HCT116 (cell line): ENCODE measurements around the gene FSTL4. TPM values are rescaled to one million over a fixed set of nuclear protein-coding genes. Genes with fewer than 3 reads are reported as not detected.

Experiments
- ATAC-seq: fragments of 200-7000 bp; cut with Tn5 transposase; 2 replicates; pipeline ENCODE4 v1.9.1; 2020; ENCODE audit warnings: mild to moderate bottlenecking, moderate library complexity
- BruUV-seq: library from RNA; stranded (reverse); fragments of 400-500 nt; replicated peaks from 2 replicates; lab custom pipeline; 2021; lab: Mats Ljungman, UMichigan
- CTCF ChIA-PET: fragments of 300-600 bp; sonication (Branson Sonifier 250); formaldehyde crosslinking; loops from one replicate; lab custom pipeline; 2021; ENCODE audit warnings: antibody characterized with exemption; lab: Charles Lee
- POLR2A ChIA-PET: fragments of 300-600, 350-600 bp; sonication (Branson Sonifier 250); formaldehyde crosslinking; loops from one replicate; lab custom pipeline; 2021; ENCODE audit warnings: antibody characterized with exemption; lab: Charles Lee
- RAD21 ChIA-PET, 2 experiments: fragments of 300-600 bp; sonication (Branson Sonifier 250); formaldehyde crosslinking; loops; one replicate each; lab custom pipeline; 2023; ENCODE audit warnings: low total read pairs in 2 of 2; ENCODE audit not compliant: uncharacterized antibody in 2 of 2, unreplicated experiment in 2 of 2, low non-redundant PET in 1 of 2; lab: Charles Lee
- DNase-seq: peaks from one replicate; pipeline ENCODE4 v3.0.0-alpha.2; 2010; ENCODE audit warnings: low read depth, low spot score
- H2AFZ ChIP-seq: fragments of 200-600 bp; shearing (Covaris generic), sonication (generic); 2 replicates; pipeline ENCODE4 v1.6.1; 2017; ENCODE audit warnings: low read depth, mixed run types, mixed read lengths, antibody characterized with exemption, low read length; ENCODE audit not compliant: poor library complexity, severe bottlenecking
- H3K27ac ChIP-seq: 2 replicates; pipeline ENCODE4 v1.5.1; 2012; ENCODE audit warnings: low read depth, low read length
- H3K27me3 ChIP-seq: fragments of 200-600 bp; sonication (generic); 2 replicates; pipeline ENCODE4 v1.6.1; 2016; ENCODE audit warnings: mixed run types, low read length, mixed read lengths; ENCODE audit not compliant: insufficient read depth
- H3K36me3 ChIP-seq, 2 experiments: fragments of 200-500 bp in 1 of 2; fragments of 200-600 bp in 1 of 2; sonication (Bioruptor generic) in 1 of 2; sonication (generic) in 1 of 2; 2 replicates each; pipeline versions ENCODE4 v1.5.1 to v1.6.1; 2014 to 2016; ENCODE audit warnings: low read length in 2 of 2, inconsistent platforms in 1 of 2, mixed read lengths in 1 of 2, mixed run types in 1 of 2; ENCODE audit not compliant: insufficient read depth in 2 of 2, control insufficient read depth in 1 of 2
- H3K4me1 ChIP-seq, 2 experiments: fragments of 200-600 bp in 1 of 2; sonication (generic) in 1 of 2; 2 replicates each; pipeline versions ENCODE4 v1.5.1 to v1.6.1; 2012 to 2017; ENCODE audit warnings: low read length in 2 of 2, inconsistent platforms in 1 of 2, mild to moderate bottlenecking in 1 of 2, mixed read lengths in 1 of 2, mixed run types in 1 of 2, moderate library complexity in 1 of 2; ENCODE audit not compliant: insufficient read depth in 2 of 2, control insufficient read depth in 1 of 2
- H3K4me2 ChIP-seq: fragments of 200-600 bp; sonication (generic); 2 replicates; pipeline ENCODE4 v1.6.1; 2017; ENCODE audit warnings: mixed run types, low read length, mixed read lengths
- H3K4me3 ChIP-seq, 2 experiments: fragments of 200-600 bp in 1 of 2; sonication (generic) in 1 of 2; replicated peaks in 1 of 2; 2 replicates each; pipeline ENCODE4 v1.5.1; 2011 to 2016; ENCODE audit warnings: low read length in 2 of 2, control low read depth in 1 of 2, low read depth in 1 of 2, mild to moderate bottlenecking in 1 of 2, mixed read lengths in 1 of 2, mixed run types in 1 of 2
- H3K79me2 ChIP-seq: fragments of 200-600 bp; sonication (generic); 2 replicates; pipeline ENCODE4 v1.6.1; 2017; ENCODE audit warnings: mild to moderate bottlenecking, mixed run types, low read length, moderate library complexity, mixed read lengths; ENCODE audit not compliant: insufficient read depth
- H3K9ac ChIP-seq: fragments of 200-600 bp; sonication (generic); 2 replicates; pipeline ENCODE4 v1.6.1; 2016; ENCODE audit warnings: low read length, mixed read lengths
- H3K9me2 ChIP-seq: fragments of 200-600 bp; sonication (generic), shearing (Covaris generic); 2 replicates; pipeline ENCODE4 v1.6.1; 2017; ENCODE audit warnings: mixed run types, mild to moderate bottlenecking, moderate library complexity; ENCODE audit not compliant: insufficient read depth
- H3K9me3 ChIP-seq, 2 experiments: fragments of 200-500 bp in 1 of 2; fragments of 200-600 bp in 1 of 2; sonication (Bioruptor generic) in 1 of 2; sonication (generic) in 1 of 2; 2 replicates each; pipeline ENCODE4 v1.6.1; 2014 to 2017; ENCODE audit warnings: low read length in 2 of 2, mixed read lengths in 2 of 2, inconsistent platforms in 1 of 2, low read depth in 1 of 2, mild to moderate bottlenecking in 1 of 2, mixed run types in 1 of 2, moderate library complexity in 1 of 2; ENCODE audit not compliant: control insufficient read depth in 1 of 2, insufficient read depth in 1 of 2
- H4K20me1 ChIP-seq: fragments of 200-600 bp; sonication (generic), shearing (Covaris generic); 2 replicates; pipeline ENCODE4 v1.6.1; 2017; ENCODE audit warnings: mixed run types, mild to moderate bottlenecking, moderate library complexity; ENCODE audit not compliant: insufficient read depth
- ATF3 ChIP-seq: IDR thresholded peaks from 2 replicates; pipeline ENCODE4 v1.6.1; 2012
- CEBPB ChIP-seq: IDR thresholded peaks from 2 replicates; pipeline ENCODE4 v1.6.1; 2012; ENCODE audit warnings: low read depth
- CTCF ChIP-seq, 3 experiments: fragments of 200-600 bp in 1 of 3; sonication (generic) in 1 of 3; IDR thresholded peaks in 2 of 3; conservative IDR thresholded peaks in 1 of 3; 2 replicates each; pipeline ENCODE4 v1.5.1; 2012 to 2017; ENCODE audit warnings: low read depth in 2 of 3, low read length in 2 of 3, antibody characterized with exemption in 1 of 3, borderline replicate concordance in 1 of 3, control low read depth in 1 of 3, mild to moderate bottlenecking in 1 of 3, mixed read lengths in 1 of 3, mixed run types in 1 of 3, moderate library complexity in 1 of 3; ENCODE audit not compliant: insufficient read depth in 1 of 3
- EZH2 ChIP-seq: fragments of 200-600 bp; sonication (generic); IDR thresholded peaks from 2 replicates; pipeline ENCODE4 v1.6.1; 2017; ENCODE audit warnings: antibody characterized with exemption, mixed run types
- EZH2phosphoT487 ChIP-seq: fragments of 200-600 bp; IDR thresholded peaks from 2 replicates; pipeline ENCODE4 v1.6.1; 2018; ENCODE audit warnings: antibody characterized with exemption, borderline replicate concordance
- JUND ChIP-seq: IDR thresholded peaks from 2 replicates; pipeline ENCODE4 v1.6.1; 2012
- REST ChIP-seq: IDR thresholded peaks from 2 replicates; pipeline ENCODE4 v1.6.1; 2012; ENCODE audit warnings: low read depth
- SP1 ChIP-seq: IDR thresholded peaks from 2 replicates; pipeline ENCODE4 v1.6.1; 2012; ENCODE audit warnings: low read depth
- SRF ChIP-seq: IDR thresholded peaks from 2 replicates; pipeline ENCODE4 v1.6.1; 2012; ENCODE audit warnings: low read depth
- YY1 ChIP-seq: IDR thresholded peaks from 2 replicates; pipeline ENCODE4 v1.6.1; 2011; ENCODE audit warnings: low read length, low read depth, moderate library complexity, mild to moderate bottlenecking; ENCODE audit not compliant: insufficient replicate concordance; ENCODE audit errors: extremely low read depth
- ZBTB33 ChIP-seq: IDR thresholded peaks from 2 replicates; pipeline ENCODE4 v1.6.1; 2011; ENCODE audit warnings: mild to moderate bottlenecking, low read length, moderate library complexity; ENCODE audit not compliant: insufficient replicate concordance; ENCODE audit errors: extremely low read depth
- ZNF274 ChIP-seq: fragments of 200-500 bp; sonication (Bioruptor generic); IDR thresholded peaks from 2 replicates; pipeline ENCODE4 v1.6.1; 2014; ENCODE audit warnings: mild to moderate bottlenecking, low read depth, low read length, inconsistent platforms
- intact Hi-C: fragments of 100-400 bp; cut with micrococcal nuclease; formaldehyde crosslinking; loops from 2 replicates; pipeline ENCODE4 v1.10.0; 2022
- total RNA-seq: library from RNA; stranded (reverse); gene quantifications from one replicate; pipeline ENCODE4 v1.2.1, GENCODE V29; 2021; ENCODE audit not compliant: unreplicated experiment

The FSTL4 gene
- total RNA-seq, 1 experiment from 2014 or later = 0.37 TPM

- H3K27ac ChIP-seq = no peak overlapping the region
- RAD21 ChIA-PET = no interaction called here
- BruUV-seq = no TSS peak
Observed at GRCh38 chr5:133267601-133268000, 344.7 kb downstream of the FSTL4 start.

More at GRCh38 chr5:133267601-133268000, 344.7 kb downstream of the FSTL4 start:
- Histone ChIP-seq H3K9ac (no peak overlapping the region), H3K4me2 (no peak overlapping the region), H3K36me3 (no peaks in the 10 kb centered on the region), H3K79me2 (no peaks in the 10 kb centered on the region), H4K20me1 (no peaks in the 10 kb centered on the region), H3K27me3 (no peaks in the 10 kb centered on the region), H3K9me2 (no peaks in the 10 kb centered on the region), H3K4me3 (no peak overlapping the region), H3K4me1 (no peaks in the 10 kb centered on the region), H3K9me3 (no peaks in the 10 kb centered on the region), H2AFZ (no peak overlapping the region)
- no peak for DNase-seq
- POLR2A ChIA-PET = no interaction called here
- CTCF ChIA-PET = interaction anchor here (1.0 kb wide), 1 partner anchor 20 kb away, joined by 3 read pairs; no protein-coding TSS in a partner anchor
- intact Hi-C loops = no loop called here
- ATAC-seq = no peak
- TF ChIP-seq JUND = no peak
- no peak for TF ChIP-seq ZNF274
- no peak for TF ChIP-seq EZH2
- no peak for TF ChIP-seq SP1
- TF ChIP-seq CTCF (IDR thresholded peaks at IDR 0.05 in 2 of 3, conservative IDR thresholded peaks at IDR 0.05 in 1 of 3; ENCODE audit: borderline replicate concordance in 1 of 3, insufficient read depth in 1 of 3, low read depth in 2 of 3, low read length in 2 of 3) = no peak
- TF ChIP-seq ZBTB33 = no peak
- no peak for TF ChIP-seq YY1
- TF ChIP-seq REST = no peak
- TF ChIP-seq CEBPB = no peak
- no peak for TF ChIP-seq SRF
- no peak for TF ChIP-seq ATF3
- no peak for TF ChIP-seq EZH2phosphoT487
